Spinal cord (tissue), 10 donors: Measurements from ENCODE around the gene SYNE1. TPM values are rescaled to one million over a fixed set of nuclear protein-coding genes. Genes with fewer than 3 reads are reported as not detected.

Source experiments
- DNase-seq, 6 donors: peaks; one replicate each; pipeline versions ENCODE4 v3.0.0 to v3.0.0-alpha.2; 2013 to 2015; ENCODE audit warnings: low spot score in 6 of 6, low read depth in 4 of 6
- H3K27ac ChIP-seq: one replicate; pipeline ENCODE4 v1.5.1; 2013; ENCODE audit warnings: low read depth, low read length, control low read depth
- H3K27me3 ChIP-seq: one replicate; pipeline ENCODE4 v1.6.1; 2013; ENCODE audit warnings: low read length; ENCODE audit not compliant: control insufficient read depth, insufficient read depth
- H3K36me3 ChIP-seq: one replicate; pipeline ENCODE4 v1.6.1; 2013; ENCODE audit warnings: low read length; ENCODE audit not compliant: control insufficient read depth, insufficient read depth
- H3K4me1 ChIP-seq: one replicate; pipeline ENCODE4 v1.6.1; 2013; ENCODE audit warnings: low read length; ENCODE audit not compliant: control insufficient read depth, insufficient read depth
- H3K4me3 ChIP-seq: one replicate; pipeline ENCODE4 v1.5.1; 2013; ENCODE audit warnings: low read depth, low read length, control low read depth
- H3K9me3 ChIP-seq: one replicate; pipeline ENCODE4 v1.6.1; 2013; ENCODE audit warnings: low read length; ENCODE audit not compliant: control insufficient read depth, insufficient read depth
- WGBS: methylation state at CpG from one replicate; pipeline ENCODE4 v1.1.5; 2013; ENCODE audit warnings: missing lambda C conversion rate; ENCODE audit not compliant: insufficient coverage; 5-methylcytosine and 5-hydroxymethylcytosine counted together
- polyA plus RNA-seq, 2 donors: library from polyadenylated mRNA; unstranded; fragments of 120-200 nt; gene quantifications; one replicate each; pipeline ENCODE4 v1.2.1, GENCODE V29; 2013; ENCODE audit not compliant: insufficient read length in 2 of 2
- total RNA-seq, 2 donors: library from RNA; depleted of rRNA in 1 of 2; stranded (reverse); fragments of 120-200 nt in 1 of 2; fragments of >200 nt in 1 of 2; gene quantifications; one replicate each; pipeline versions ENCODE4 v1.2.3 to v1.2.4, GENCODE V29; 2013 to 2014
- donor health status: healthy.

Gene SYNE1
- total and polyA plus RNA-seq, 4 donors: 71.5 to 201 (median 105) TPM

DNA sequence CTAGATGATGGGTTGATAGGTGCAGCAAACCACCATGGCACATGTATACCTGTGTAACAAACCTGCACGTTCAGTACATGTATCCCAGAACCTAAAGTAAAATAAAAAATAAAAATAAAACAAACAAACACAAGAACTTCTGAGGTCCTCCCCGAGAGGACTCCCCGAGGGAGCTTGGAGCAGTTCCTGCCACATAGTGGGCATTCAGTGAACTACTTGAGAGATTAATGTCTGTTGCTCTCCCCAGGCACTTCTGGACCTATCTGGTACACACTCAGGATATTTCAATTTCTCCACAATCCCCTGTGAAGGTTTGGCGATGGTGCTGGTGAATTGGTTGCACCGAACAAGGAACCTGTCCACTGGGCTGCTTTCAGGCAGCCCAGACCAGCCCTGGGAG is 518.5 kb downstream of the SYNE1 start:
- no peak for DNase-seq
- peaks cover 25% of the 10 kb centered on the region for H3K36me3 ChIP-seq
- H3K27me3 ChIP-seq: no peaks in the 10 kb centered on the region
- no CpG with 5 or more reads among the region's 5 CpGs for WGBS
- H3K27ac ChIP-seq: no peak overlapping the region
- H3K4me1 ChIP-seq: peaks cover 3% of the 10 kb centered on the region
- H3K4me3 ChIP-seq: no peak overlapping the region
- H3K9me3 ChIP-seq: no peaks in the 10 kb centered on the region

DNA sequence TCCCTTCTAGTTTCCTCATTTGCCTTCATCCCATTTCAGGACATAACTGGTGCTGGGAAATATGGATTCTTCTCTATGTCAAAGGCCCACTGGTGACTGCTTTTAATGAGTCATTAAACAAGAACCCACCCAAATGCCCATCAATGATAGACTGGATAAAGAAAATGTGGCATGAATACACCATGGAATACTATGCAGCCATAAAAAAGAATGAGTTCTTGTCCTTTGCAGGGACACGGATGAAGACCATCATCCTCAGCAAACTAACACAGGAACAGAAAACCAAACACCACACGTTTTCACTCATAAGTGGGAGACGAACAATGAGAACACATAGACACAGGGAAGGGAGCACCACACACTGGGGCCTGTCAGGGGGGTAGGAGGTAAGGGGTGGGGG is 518.9 kb downstream of the SYNE1 start:
- DNase-seq: no peak
- H3K27me3 ChIP-seq: no peaks in the 10 kb centered on the region
- H3K36me3 ChIP-seq: peaks cover 25% of the 10 kb centered on the region
- H3K9me3 ChIP-seq: no peaks in the 10 kb centered on the region
- WGBS: no CpG with 5 or more reads among the region's 3 CpGs
- no peak overlapping the region for H3K27ac ChIP-seq
- no peak overlapping the region for H3K4me3 ChIP-seq
- H3K4me1 ChIP-seq: peaks cover 3% of the 10 kb centered on the region

DNA sequence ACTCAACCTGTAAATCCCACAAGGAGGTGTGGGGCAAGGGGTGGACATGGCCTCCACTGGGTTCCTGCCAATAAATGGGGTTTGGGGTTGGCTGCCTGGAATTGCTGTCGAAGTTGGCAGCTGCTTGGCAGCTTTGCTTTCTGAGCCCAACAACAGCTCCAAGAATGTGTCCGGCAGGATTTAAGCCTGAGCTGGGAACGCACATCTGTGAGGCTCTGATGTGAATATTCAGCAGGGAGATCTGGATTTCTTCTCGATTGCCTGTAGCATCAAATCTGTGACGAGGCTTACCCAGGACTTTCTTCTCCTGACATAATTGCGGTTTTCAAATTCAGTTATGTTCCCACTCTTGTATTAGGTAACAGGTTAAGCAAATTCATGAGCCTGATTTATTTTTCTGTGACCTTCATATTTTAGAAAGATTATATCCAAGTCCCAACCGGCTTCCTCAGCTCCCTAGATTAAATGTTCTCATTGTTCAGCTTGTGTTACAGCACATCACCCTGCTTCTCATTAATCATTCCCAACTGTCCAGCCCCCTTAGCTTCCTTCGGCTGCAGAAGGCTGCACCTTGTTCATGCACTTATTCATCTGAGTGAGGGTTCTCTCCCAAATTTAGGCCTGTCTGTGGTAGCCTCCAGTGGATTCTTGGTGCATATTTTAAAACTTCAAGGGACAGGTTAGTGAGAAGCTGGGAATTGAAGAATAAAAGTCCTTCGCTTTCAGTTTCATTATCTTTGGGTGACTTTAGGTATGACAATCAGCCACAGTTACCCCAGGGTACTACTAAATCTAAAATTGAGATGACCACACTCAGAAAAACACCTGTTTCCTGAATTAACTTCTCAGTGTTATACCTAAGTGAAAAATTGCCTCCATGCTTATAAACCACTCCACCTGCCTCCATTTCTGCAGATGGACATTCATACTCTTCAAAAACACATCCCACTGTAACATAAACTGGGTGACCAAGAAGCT is 519.7 kb downstream of the SYNE1 start:
- H3K27ac ChIP-seq: no peak overlapping the region
- DNase-seq: peak in 2 of 6 donors; percentile 39 to 43
- H3K27me3 ChIP-seq: no peaks in the 10 kb centered on the region
- no peaks in the 10 kb centered on the region for H3K9me3 ChIP-seq
- peaks cover 3% of the 10 kb centered on the region for H3K4me1 ChIP-seq
- H3K36me3 ChIP-seq: peaks cover 23% of the 10 kb centered on the region
- H3K4me3 ChIP-seq: no peak overlapping the region
- 38% methylated on average over 6 of the region's 9 CpGs for WGBS

DNA sequence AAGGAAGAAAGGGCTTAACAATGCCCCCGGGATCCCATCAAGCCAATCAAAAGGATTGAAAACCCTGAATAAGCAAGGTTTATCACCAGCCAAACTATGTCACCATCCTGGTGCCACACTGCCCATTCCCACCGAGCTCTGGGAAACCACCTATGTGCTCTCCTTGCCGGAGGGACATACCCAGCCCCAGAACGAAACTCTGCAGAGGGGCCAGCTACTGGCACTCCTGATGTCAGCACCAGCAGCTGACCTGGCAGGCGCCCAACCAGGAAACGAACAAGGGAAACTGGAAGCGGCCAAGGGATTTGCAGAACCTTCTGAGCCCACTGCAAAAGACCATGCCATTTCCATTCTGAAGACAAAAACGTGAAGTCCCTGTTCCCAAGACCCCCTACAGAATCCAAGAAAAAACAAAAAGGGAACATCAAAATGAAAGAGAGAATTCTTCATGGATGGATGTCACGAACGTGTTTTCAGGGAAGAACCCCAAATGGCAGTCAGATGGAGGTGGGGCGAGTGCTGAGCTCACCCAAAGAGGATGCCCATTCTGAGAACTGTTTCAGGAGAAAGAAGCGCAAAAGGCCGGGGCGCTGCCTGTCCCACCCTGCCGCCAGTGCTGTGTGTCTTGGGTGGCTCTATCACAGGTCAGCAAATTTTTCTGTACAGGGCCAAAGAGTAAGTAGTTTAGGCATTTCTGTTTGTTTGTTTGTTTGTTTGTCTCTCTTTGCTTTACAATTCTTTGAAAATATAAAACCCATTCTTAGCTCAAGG is 524.5 kb downstream of the SYNE1 start:
- no peaks in the 10 kb centered on the region for H3K36me3 ChIP-seq
- no peaks in the 10 kb centered on the region for H3K9me3 ChIP-seq
- H3K27ac ChIP-seq: no peak overlapping the region
- no peaks in the 10 kb centered on the region for H3K27me3 ChIP-seq
- WGBS: 74% methylated on average over 11 of the region's 15 CpGs
- H3K4me1 ChIP-seq: peaks cover 12% of the 10 kb centered on the region
- no peak for DNase-seq
- no peak overlapping the region for H3K4me3 ChIP-seq

DNA sequence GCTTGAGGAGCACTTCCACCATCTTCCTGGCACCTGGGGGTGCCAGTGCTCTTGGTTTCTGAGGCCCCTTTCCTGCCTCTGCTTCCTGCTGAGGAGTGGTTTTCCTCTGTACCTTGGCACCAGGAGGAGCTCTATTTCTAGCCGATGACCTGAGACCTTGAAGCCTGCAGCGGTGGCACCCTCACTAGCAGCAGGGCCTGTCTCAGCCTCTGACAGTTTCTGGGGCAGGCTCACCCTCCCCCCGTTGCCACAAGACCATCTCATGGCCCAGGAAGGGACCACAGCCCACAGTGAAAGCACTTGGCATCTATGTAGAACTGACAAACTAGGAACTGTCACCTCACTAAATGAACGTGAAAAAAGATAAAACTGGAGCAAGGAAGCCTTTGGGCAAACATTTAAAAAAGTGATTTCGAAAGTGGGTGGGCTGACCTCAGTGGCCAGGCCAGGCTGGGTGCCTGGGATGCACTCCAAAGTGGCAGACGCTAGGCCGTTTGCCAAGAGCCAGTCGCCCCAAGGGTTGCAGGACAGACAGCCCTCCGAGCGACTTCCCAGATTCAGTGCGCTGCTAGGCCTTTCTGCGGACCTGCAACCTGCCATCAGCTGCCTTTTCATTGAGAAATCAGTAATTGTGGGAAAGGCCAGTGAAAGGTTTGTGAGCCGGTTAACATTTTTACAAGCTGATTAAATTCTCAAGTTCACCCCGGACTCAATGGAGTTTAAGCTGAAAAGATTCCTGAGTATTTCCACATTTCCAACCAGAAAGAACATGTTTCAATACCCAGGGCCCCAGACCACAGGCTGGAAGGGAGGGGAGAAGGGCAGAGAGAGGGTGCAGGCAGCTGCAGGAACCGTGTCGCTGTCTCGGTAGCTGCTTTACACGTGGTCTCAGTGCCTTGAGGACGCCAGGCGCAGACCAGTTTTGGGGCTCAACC is 526.0 kb downstream of the SYNE1 start:
- WGBS: 61% methylated on average over 17 of the region's 20 CpGs
- Histone ChIP-seq H3K27ac (no peak overlapping the region), H3K27me3 (no peaks in the 10 kb centered on the region), H3K9me3 (no peaks in the 10 kb centered on the region), H3K4me1 (peaks cover 10% of the 10 kb centered on the region), H3K36me3 (no peaks in the 10 kb centered on the region), H3K4me3 (no peak overlapping the region)
- DNase-seq: peak in 1 of 6 donors; percentile 19

DNA sequence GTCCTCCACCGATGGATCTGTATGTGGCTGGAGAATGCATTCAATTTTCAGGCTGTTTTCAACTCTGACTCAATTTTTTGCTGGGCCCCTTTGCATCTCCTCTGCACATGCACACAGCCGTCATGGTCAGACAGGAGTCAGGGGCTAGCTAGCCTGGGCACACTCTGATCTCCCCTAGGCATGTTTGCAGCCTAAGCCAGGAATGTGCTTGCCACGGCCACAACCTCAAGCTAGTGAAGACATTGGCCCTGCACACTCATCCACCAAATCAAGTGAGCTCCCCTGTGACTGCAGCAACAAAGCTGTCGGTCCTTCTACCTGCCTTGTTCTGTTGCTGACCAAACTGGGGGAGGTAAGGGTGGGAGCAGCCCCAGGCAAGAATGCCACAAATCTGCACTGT is 529.2 kb downstream of the SYNE1 start:
- Histone ChIP-seq H3K27me3 (no peaks in the 10 kb centered on the region), H3K27ac (no peak overlapping the region), H3K4me3 (no peak overlapping the region), H3K9me3 (no peaks in the 10 kb centered on the region), H3K4me1 (peaks cover 10% of the 10 kb centered on the region), H3K36me3 (no peaks in the 10 kb centered on the region)
- 91% methylated on average over 3 of the region's 4 CpGs for WGBS
- no peak for DNase-seq

DNA sequence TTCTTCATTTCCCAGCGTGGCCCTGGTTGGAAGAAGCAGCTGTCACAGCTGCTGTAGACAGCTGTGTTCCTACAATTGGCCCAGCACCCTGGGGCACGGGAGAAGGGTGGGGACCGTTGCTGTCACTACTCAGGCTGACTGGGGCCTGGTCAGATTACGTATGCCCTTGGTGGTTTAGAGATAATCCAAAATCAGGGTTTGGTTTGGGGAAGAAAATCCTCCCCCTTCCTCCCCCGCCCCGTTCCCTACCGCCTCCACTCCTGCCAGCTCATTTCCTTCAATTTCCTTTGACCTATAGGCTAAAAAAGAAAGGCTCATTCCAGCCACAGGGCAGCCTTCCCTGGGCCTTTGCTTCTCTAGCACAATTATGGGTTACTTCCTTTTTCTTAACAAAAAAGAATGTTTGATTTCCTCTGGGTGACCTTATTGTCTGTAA is 537.0 kb downstream of the SYNE1 start:
- WGBS: 62% methylated on average over 5 of the region's 7 CpGs
- Histone ChIP-seq H3K36me3 (no peaks in the 10 kb centered on the region), H3K9me3 (no peaks in the 10 kb centered on the region), H3K4me3 (no peak overlapping the region), H3K4me1 (peaks cover 4% of the 10 kb centered on the region), H3K27me3 (no peaks in the 10 kb centered on the region), H3K27ac (no peak overlapping the region)
- DNase-seq: no peak

DNA sequence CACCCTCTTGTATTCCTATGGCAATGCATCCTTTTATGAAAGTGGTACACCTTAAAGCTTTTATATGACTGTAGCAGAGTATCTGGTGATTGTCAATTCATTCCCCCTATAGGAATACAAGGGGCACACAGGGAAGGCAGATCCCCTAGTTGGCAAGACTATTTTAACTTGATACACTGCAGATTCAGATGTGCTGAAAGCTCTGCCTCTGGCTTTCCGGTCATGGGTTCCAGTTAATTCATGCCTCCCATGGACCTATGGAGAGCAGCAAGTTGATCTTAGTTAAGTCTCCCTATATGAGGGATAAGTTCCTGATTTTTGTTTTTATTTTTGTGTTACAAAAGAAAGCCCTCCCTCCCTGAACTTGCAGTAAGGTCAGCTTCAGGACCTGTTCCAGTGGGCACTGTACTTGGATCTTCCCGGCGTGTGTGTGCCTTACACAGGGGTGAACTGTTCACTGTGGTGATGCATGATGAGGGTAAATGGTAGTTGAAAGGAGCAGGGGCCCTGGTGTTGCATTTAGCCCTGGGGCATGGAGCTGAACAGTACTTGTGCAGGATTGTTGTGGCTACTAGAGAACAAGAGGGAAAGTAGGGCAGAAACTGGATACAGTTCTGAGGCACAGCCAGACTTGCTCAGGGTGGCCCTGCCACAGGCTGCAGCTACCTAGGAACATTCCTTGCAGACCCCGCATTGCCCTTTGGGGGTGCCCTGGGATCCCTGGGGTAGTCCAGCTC is 537.5 kb downstream of the SYNE1 start:
- H3K36me3 ChIP-seq: no peaks in the 10 kb centered on the region
- H3K4me3 ChIP-seq: no peak overlapping the region
- no peaks in the 10 kb centered on the region for H3K27me3 ChIP-seq
- H3K9me3 ChIP-seq: no peaks in the 10 kb centered on the region
- peaks cover 4% of the 10 kb centered on the region for H3K4me1 ChIP-seq
- WGBS: 95% methylated on average over 4 of the region's 4 CpGs
- no peak for DNase-seq
- no peak overlapping the region for H3K27ac ChIP-seq
